ENCODE measurements around the gene MOV10.

The MOV10 gene

GRCh38 chr1:112700290-112701226, 26.1 kb downstream of the MOV10 start (continued):
- TF ChIP-seq GLI2 (tag by site-specific recombination; IDR thresholded peaks at IDR 0.05; ENCODE audit: borderline replicate concordance, low read depth) (peak; percentile 34; the same call in 1 of the 2 replicates), ZNF391 (tag by site-specific recombination; IDR thresholded peaks at IDR 0.05; ENCODE audit: borderline replicate concordance, low read depth) (no peak; the same call in 1 of the 2 replicates), ZNF571 (tag by site-specific recombination; IDR thresholded peaks at IDR 0.05) (no peak), ZNF366 (tag by site-specific recombination; conservative IDR thresholded peaks at IDR 0.05) (peak; percentile 84), ZNF26 (tag by site-specific recombination; IDR thresholded peaks at IDR 0.05) (no peak), ZNF169 (tag by site-specific recombination; IDR thresholded peaks at IDR 0.05) (no peak), ZSCAN4 (tag by site-specific recombination; IDR thresholded peaks at IDR 0.05) (peak; percentile 22; the same call in 1 of the 2 replicates), ZNF623 (tag by site-specific recombination; IDR thresholded peaks at IDR 0.05) (no peak)
- TF ChIP-seq, protein P1, sequence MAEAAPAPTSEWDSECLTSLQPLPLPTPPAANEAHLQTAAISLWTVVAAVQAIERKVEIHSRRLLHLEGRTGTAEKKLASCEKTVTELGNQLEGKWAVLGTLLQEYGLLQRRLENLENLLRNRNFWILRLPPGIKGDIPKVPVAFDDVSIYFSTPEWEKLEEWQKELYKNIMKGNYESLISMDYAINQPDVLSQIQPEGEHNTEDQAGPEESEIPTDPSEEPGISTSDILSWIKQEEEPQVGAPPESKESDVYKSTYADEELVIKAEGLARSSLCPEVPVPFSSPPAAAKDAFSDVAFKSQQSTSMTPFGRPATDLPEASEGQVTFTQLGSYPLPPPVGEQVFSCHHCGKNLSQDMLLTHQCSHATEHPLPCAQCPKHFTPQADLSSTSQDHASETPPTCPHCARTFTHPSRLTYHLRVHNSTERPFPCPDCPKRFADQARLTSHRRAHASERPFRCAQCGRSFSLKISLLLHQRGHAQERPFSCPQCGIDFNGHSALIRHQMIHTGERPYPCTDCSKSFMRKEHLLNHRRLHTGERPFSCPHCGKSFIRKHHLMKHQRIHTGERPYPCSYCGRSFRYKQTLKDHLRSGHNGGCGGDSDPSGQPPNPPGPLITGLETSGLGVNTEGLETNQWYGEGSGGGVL (tag by site-specific recombination; IDR thresholded peaks at IDR 0.05), result peak; percentile 98

DNA sequence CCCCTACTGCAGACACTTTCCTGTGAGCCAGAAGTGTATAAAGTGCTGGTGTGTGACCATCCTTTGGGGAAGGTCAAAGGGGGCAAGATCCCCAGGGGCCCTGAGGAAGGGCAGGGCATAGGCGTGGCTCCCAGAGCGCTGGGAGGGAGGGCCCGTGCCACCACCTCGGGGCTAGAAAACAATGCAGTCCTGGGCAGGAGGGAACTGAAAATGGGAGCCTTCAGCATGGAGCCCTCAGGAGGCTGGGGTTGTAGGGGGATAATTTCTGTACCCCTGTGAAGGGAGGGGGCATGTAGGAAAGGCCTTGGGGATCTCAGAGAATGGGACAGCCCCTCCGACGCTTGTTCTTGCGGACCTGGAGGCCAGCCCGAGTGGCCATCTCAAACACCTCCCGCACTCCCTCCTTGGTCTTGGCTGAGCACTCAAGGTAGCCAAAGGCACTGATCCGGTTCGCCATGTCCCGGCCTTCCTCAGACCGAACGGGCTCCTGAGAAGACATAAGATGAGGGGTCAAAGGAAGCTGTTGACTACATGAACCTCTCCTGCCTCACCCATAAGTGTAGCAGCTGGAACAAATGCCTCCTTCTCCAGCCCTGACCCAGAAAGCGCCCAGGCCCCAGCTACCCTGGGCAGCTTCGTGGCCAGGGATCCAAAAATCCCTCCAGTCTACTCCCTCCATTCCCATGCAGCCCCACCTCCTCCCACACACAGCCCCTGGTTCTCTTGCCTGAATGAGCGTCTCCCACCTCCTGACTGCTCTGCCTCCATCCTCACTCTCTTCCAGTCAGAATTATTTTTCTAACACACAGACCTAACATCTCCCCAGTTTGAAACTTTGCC, 27.0 kb downstream of the MOV10 start:
- POLR2A ChIA-PET, result interaction anchor here (0.9 to 9.8 kb wide), 6 partner anchors 12 to 306 kb away, joined by 3 to 91 read pairs (median 6); partner anchors contain the start of genes CAPZA1, CTTNBP2NL, MOV10 and ST7L
- H3K27ac ChIP-seq (ENCODE audit: extremely low read depth, low read depth, low read length), result peak overlapping the region; percentile 53
- CTCF ChIA-PET, result interaction anchor here (0.6 to 2.0 kb wide), 4 partner anchors 14 to 477 kb away, joined by 3 to 12 read pairs (median 4); partner anchors contain the start of genes MOV10 and PPM1J
- H3K9me3 ChIP-seq (ENCODE audit: control insufficient read depth, insufficient read depth, low read depth, low read length), result no peaks in the 10 kb centered on the region
- peaks cover 21% of the 10 kb centered on the region for H3K4me1 ChIP-seq (ENCODE audit: control insufficient read depth, insufficient read depth, low read length)
- no peak overlapping the region for H3K4me3 ChIP-seq (ENCODE audit: low read depth, low read length)
- peaks cover 0 to 72% of the 10 kb centered on the region in 2 experiments; a peak in 1 of 3 replicates for H3K36me3 ChIP-seq (ENCODE audit: control insufficient read depth in 2 of 2, insufficient read depth in 1 of 2, low read length in 2 of 2)
- TF ChIP-seq ZBTB20 (tag by site-specific recombination; IDR thresholded peaks at IDR 0.05) (peak; percentile 12), ZNF335 (tag by site-specific recombination; conservative IDR thresholded peaks at IDR 0.05) (no peak), ZNF600 (tag by site-specific recombination; IDR thresholded peaks at IDR 0.05) (peak; percentile 48; the same call in 1 of the 2 replicates), ZNF776 (tag by site-specific recombination; IDR thresholded peaks at IDR 0.05; ENCODE audit: borderline replicate concordance) (no peak), ZNF664 (tag by site-specific recombination; IDR thresholded peaks at IDR 0.05) (no peak), ZNF449 (tag by site-specific recombination; IDR thresholded peaks at IDR 0.05) (no peak), ZFHX2 (tag by site-specific recombination; conservative IDR thresholded peaks at IDR 0.05) (peak; percentile 87), EGR2 (tag by site-specific recombination; IDR thresholded peaks at IDR 0.05; ENCODE audit: low read depth) (peak; percentile 57), TRIM28 (IDR thresholded peaks at IDR 0.05; ENCODE audit: borderline replicate concordance, low read length) (0 out of 2 replicates have a peak, but pooled peaks have one; percentile 1), ZBTB44 (tag by site-specific recombination; IDR thresholded peaks at IDR 0.05) (no peak), ZNF302 (tag by site-specific recombination; IDR thresholded peaks at IDR 0.05; ENCODE audit: low read depth) (no peak), OVOL3 (tag by site-specific recombination; IDR thresholded peaks at IDR 0.05) (no peak), IKZF3 (tag by site-specific recombination; IDR thresholded peaks at IDR 0.05) (peak; percentile 6; the same call in 1 of the 2 replicates), ZNF10 (tag by site-specific recombination; IDR thresholded peaks at IDR 0.05) (no peak), ZNF629 (tag by site-specific recombination; IDR thresholded peaks at IDR 0.05) (no peak)
- TF ChIP-seq, protein P2, sequence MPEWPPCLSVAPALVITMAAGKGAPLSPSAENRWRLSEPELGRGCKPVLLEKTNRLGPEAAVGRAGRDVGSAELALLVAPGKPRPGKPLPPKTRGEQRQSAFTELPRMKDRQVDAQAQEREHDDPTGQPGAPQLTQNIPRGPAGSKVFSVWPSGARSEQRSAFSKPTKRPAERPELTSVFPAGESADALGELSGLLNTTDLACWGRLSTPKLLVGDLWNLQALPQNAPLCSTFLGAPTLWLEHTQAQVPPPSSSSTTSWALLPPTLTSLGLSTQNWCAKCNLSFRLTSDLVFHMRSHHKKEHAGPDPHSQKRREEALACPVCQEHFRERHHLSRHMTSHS (tag by site-specific recombination; IDR thresholded peaks at IDR 0.05), result no peak
